Measurements from ENCODE around the gene OLR1. TPM values are rescaled to one million over a fixed set of nuclear protein-coding genes. Genes with fewer than 3 reads are reported as not detected.

The OLR1 gene
- total RNA-seq, 2 experiments from 2014 or later: not detected

DNA sequence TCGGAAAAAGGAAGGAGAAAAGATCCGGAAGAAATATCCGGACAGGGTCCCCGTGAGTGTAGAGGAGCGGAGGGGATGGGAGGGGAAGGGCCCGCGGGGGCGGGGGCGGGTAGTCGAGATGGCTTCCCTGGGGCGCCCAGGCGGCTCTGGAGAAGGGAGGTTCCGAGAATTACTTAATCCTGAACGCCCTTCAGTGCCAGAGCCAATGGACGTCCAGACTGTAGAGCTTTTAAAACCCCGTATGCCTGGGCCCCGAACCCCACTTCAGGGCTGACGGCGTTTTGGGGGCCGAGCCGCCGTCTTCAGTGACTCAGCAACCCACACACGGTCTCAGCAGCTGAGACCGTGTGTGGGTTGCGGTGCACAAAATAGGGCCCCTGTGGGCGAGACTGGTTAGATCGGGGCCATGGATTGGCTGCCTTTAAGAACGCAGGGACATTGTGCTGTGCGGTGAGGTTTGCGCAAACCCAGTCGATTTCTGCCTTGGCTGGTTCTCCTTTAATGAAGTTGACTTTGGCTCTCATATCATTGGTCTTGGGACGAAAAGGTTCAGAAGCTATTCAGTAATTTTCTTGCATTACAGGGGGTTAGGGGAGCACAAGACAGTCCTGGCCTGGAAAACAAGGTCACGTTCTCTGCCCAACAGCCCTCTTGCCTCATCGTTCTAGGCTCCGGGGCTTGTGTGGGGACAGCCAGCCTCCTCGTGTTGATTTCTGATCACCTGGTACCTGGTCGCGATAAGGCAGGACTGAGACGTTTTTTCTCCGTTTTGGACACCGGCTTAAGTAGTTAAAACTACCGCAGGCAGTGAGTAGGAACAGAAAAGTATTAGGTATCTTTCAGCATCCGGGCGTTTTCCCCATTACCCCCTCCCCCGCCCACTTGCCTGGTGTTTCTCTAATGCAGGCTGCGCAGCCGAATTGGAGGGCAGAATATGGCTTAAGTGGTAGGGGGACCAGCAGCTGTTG is 41.5 kb upstream of the OLR1 start:
- ChIA-PET POLR2A (interaction anchor here (1.0 to 2.9 kb wide), 12 partner anchors 10 to 1332 kb away, joined by 3 to 21 read pairs (median 5); partner anchors contain the start of genes CD69, CLEC2B, MAGOHB and SMIM10L1), CTCF (interaction anchor here (1.2 to 2.1 kb wide), 2 partner anchors 22 to 60 kb away, joined by 5 to 8 read pairs; no protein-coding TSS in a partner anchor)
- ATAC-seq (ENCODE audit: poor library complexity) (peak; percentile 60), DNase-seq (peak; percentile 49 to 93 (median 68))
- intact Hi-C loops (cut with DNase I, micrococcal nuclease): loop anchor here (2.0 to 10.0 kb wide), 7 partner anchors 61 to 959 kb away; partner anchors contain the start of genes CD69 (in 1 of the 2), CLEC2B (in 1 of the 2), MAGOHB (in 1 of the 2) and SMIM10L1 (in 1 of the 2)
- Histone ChIP-seq H3K27me3 (ENCODE audit: control insufficient read depth in 1 of 2, insufficient read depth in 2 of 2, low read length in 2 of 2) (no peaks in the 10 kb centered on the region), H3K4me3 (ENCODE audit: low read length) (peak overlapping the region; percentile 87), H3K36me3 (ENCODE audit: insufficient read depth, low read length) (peaks cover 3% of the 10 kb centered on the region), H3K9me3 (ENCODE audit: control insufficient read depth in 1 of 2, insufficient read depth in 1 of 2, low read length in 2 of 2) (no peaks in the 10 kb centered on the region), H3K4me1 (ENCODE audit: insufficient read depth, low read length) (peaks cover 31% of the 10 kb centered on the region), H3K27ac (ENCODE audit: low read depth in 1 of 2, low read length in 2 of 2) (peak overlapping the region; percentile 77 to 89)
- Mint-ChIP-seq H3K9me3 (no peaks in the 10 kb centered on the region), H3K36me3 (ENCODE audit: low read depth) (peaks cover 27% of the 10 kb centered on the region), H3K4me3 (peak overlapping the region; percentile 95), H3K4me1 (ENCODE audit: low read depth) (peaks cover 31% of the 10 kb centered on the region), H3K27ac (peak overlapping the region; percentile 98), H3K27me3 (peaks cover 6% of the 10 kb centered on the region)
- TF ChIP-seq, protein P1, sequence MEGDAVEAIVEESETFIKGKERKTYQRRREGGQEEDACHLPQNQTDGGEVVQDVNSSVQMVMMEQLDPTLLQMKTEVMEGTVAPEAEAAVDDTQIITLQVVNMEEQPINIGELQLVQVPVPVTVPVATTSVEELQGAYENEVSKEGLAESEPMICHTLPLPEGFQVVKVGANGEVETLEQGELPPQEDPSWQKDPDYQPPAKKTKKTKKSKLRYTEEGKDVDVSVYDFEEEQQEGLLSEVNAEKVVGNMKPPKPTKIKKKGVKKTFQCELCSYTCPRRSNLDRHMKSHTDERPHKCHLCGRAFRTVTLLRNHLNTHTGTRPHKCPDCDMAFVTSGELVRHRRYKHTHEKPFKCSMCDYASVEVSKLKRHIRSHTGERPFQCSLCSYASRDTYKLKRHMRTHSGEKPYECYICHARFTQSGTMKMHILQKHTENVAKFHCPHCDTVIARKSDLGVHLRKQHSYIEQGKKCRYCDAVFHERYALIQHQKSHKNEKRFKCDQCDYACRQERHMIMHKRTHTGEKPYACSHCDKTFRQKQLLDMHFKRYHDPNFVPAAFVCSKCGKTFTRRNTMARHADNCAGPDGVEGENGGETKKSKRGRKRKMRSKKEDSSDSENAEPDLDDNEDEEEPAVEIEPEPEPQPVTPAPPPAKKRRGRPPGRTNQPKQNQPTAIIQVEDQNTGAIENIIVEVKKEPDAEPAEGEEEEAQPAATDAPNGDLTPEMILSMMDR (IDR thresholded peaks at IDR 0.05): no peak

DNA sequence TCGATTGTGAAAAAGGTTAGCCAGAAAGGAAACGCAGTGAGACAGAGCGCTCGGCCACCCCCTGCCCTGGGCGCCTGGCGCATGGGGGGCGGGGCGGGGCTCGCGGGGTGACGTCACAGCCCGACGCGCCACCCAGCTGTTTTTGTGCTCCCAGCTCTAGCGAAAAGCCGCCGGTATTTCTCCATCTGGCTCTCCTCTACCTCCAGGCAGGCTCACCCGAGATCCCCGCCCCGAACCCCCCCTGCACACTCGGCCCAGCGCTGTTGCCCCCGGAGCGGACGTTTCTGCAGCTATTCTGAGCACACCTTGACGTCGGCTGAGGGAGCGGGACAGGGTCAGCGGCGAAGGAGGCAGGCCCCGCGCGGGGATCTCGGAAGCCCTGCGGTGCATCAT is 40.8 kb upstream of the OLR1 start, which contains the start of gene GABARAPL1:
GABARAPL1 (plus strand) TSS at position 139 of the 393 bp plus-strand sequence; CDS start at position 392, 253 bp downstream.
- Histone ChIP-seq H3K9me3 (ENCODE audit: control insufficient read depth in 1 of 2, insufficient read depth in 1 of 2, low read length in 2 of 2) (no peaks in the 10 kb centered on the region), H3K27ac (ENCODE audit: low read depth in 1 of 2, low read length in 2 of 2) (peak within 1 kb of the TSS; percentile 77 to 89), H3K4me1 (ENCODE audit: insufficient read depth, low read length) (peaks cover 31% of the 10 kb centered on the region), H3K36me3 (ENCODE audit: insufficient read depth, low read length) (no peaks in the 10 kb centered on the region), H3K4me3 (ENCODE audit: low read length) (peak within 1 kb of the TSS; percentile 87), H3K27me3 (ENCODE audit: control insufficient read depth in 1 of 2, insufficient read depth in 2 of 2, low read length in 2 of 2) (no peaks in the 10 kb centered on the region)
- peak; percentile 58 for ATAC-seq (ENCODE audit: poor library complexity)
- Mint-ChIP-seq H3K27ac (peak within 1 kb of the TSS; percentile 98), H3K9me3 (no peaks in the 10 kb centered on the region), H3K27me3 (peaks cover 6% of the 10 kb centered on the region), H3K36me3 (ENCODE audit: low read depth) (peaks cover 21% of the 10 kb centered on the region), H3K4me3 (peak within 1 kb of the TSS; percentile 95), H3K4me1 (ENCODE audit: low read depth) (peaks cover 31% of the 10 kb centered on the region)
- DNase-seq: peak; percentile 67 to 93 (median 80)
- POLR2A ChIA-PET: interaction anchor here (1.0 to 2.9 kb wide), 12 partner anchors 9 to 1333 kb away, joined by 3 to 21 read pairs (median 5); partner anchors contain the start of genes CD69, CLEC2B, MAGOHB and SMIM10L1
- CTCF ChIA-PET: interaction anchor here (1.2 to 1.3 kb wide), 2 partner anchors 23 to 60 kb away, joined by 3 to 5 read pairs; no protein-coding TSS in a partner anchor
- intact Hi-C loops (cut with DNase I, micrococcal nuclease): loop anchor here (2.0 to 10.0 kb wide), 7 partner anchors 60 to 960 kb away; partner anchors contain the start of genes CD69 (in 1 of the 2), CLEC2B (in 1 of the 2), MAGOHB (in 1 of the 2) and SMIM10L1 (in 1 of the 2)
- TF ChIP-seq, protein P1 (IDR thresholded peaks at IDR 0.05): no peak

All from CD4-positive, alpha-beta T cell (primary cell).